GM12865 (cell line): ENCODE measurements around the gene JAG2.
A peak's percentile ranks its signal among the peaks of the same experiment; 100 is the strongest.

ENCODE experiments used
- DNase-seq: peaks from one replicate; pipeline ENCODE4 v3.0.0; 2010; ENCODE audit warnings: low read depth
- H3K4me3 ChIP-seq: 2 replicates; pipeline ENCODE4 v1.5.1; 2011; ENCODE audit warnings: mild to moderate bottlenecking, low read depth, low read length, control low read depth
- TF ChIP-seq, protein P1 (sequence below): IDR thresholded peaks from 2 replicates; pipeline ENCODE4 v1.5.1; 2011; ENCODE audit warnings: low read length, control low read depth, low read depth, inconsistent platforms; ENCODE audit not compliant: insufficient read depth; ENCODE audit errors: missing control alignments

Gene JAG2

DNA sequence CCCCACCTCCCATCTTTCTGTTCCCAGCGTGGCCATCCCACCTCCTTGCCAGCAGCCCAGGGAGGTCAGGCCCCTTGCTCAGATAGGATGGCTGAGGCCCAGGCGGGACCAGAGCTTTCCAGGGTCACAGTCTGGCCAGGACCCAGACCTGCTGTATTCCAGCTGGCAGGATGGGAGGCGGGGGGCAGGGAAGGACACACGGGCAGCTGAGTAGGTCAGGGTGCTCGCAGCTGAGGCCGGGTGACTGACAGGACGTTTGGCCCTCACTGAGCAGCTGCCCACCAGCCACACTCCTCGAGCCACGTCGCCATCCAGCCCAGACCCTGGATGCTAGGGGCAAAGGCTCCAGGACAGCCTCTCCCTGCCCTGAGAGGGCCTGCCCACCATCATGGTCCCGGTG lies 8.5 kb upstream of the JAG2 start:
- TF ChIP-seq, protein P1, sequence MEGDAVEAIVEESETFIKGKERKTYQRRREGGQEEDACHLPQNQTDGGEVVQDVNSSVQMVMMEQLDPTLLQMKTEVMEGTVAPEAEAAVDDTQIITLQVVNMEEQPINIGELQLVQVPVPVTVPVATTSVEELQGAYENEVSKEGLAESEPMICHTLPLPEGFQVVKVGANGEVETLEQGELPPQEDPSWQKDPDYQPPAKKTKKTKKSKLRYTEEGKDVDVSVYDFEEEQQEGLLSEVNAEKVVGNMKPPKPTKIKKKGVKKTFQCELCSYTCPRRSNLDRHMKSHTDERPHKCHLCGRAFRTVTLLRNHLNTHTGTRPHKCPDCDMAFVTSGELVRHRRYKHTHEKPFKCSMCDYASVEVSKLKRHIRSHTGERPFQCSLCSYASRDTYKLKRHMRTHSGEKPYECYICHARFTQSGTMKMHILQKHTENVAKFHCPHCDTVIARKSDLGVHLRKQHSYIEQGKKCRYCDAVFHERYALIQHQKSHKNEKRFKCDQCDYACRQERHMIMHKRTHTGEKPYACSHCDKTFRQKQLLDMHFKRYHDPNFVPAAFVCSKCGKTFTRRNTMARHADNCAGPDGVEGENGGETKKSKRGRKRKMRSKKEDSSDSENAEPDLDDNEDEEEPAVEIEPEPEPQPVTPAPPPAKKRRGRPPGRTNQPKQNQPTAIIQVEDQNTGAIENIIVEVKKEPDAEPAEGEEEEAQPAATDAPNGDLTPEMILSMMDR = no peak
- no peak for DNase-seq
- no peak overlapping the region for H3K4me3 ChIP-seq

DNA sequence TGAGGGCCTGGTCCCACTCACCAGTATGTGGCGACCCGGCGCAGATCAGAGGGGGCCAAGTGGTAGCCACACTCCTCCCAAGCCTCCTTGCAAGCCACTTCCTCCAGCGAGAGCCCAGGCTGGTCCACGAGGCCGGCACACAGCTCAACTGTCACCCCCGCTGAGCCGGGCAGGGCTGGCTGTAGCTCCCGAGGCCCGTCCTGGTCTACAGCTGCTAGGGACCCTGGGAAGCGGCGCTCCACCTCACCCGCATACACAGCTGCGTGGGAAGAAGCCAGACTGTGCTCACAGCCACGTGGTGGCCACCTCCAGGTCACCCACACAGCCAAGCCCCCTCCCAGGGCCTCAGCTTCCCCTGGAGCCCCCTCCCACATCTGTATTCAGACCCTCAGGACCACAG lies 7.9 kb upstream of the JAG2 start:
- TF ChIP-seq, protein P1 = no peak
- DNase-seq = no peak
- no peak overlapping the region for H3K4me3 ChIP-seq

DNA sequence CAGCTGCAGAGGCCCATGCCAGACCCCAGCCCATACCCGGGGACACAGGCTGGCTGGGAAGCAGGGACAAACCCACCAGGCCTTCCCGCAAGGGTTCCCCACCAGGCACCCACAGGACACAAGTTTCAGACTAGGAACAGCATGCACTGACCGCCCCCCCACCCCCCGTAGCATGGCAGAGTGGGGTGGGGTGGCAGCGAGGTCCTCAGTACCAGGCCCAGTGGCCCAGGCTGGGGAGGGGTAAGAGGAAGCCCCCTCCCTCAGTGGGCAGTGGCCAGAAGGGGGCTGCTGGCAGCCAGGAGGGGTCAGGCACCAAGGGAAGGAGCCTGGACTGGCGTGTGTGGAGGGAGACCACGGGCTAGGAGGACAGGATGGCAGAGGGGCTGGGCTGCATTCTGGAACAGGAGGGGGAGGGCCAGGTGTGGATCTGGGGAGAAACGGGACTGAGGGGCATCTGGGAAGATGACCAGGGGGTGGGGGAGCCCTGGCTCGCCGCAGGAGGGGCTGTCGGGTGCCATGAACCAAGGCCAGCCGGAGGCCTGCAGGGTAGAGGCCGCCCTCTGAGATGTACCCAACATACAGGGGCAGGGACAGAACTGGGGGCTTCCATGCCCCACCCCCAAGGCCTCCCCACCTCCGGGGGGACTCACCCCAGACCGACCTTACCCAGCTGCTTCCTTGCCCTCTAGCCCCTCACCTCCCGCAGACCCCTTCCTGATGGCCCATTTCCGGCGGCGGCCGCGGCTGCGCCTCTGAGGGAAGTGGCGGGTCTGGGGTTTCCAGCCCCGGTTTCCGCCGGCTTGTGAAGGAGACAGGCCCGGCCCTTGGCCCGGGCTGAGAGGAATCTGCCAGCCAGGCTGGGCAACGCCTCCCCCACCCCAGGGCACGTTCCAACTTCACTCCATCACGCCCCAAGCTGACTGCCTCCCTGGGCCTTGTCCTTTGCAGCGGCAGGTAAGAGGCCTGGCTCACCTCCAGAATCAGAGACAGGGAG lies 5.6 kb upstream of the JAG2 start:
- peak; percentile 26 for DNase-seq
- TF ChIP-seq, protein P1 = no peak

DNA sequence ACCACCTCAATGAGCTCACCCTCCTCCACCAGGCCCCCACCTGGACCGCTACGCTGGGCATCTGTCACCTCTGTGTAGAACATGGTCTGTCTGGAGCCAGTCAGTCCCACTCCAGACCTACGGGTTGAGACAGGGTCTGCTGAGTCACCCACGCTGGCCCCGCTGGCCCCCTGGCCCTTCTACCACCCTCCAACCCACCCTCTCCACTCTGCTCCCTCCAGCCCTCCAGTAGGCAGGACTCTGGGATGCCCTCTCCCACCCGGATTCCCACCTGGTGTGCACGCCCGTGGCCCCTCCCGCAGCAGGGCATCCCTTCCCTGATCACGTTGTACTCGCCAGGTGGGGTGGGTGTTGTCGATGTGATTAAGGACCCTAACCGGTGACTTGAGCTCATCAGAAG lies 4.6 kb upstream of the JAG2 start:
- no peak for DNase-seq
- no peak overlapping the region for H3K4me3 ChIP-seq
- TF ChIP-seq, protein P1 = no peak

More for the DNA sequence above, 5.6 kb upstream of the JAG2 start:
- no peak overlapping the region for H3K4me3 ChIP-seq

DNA sequence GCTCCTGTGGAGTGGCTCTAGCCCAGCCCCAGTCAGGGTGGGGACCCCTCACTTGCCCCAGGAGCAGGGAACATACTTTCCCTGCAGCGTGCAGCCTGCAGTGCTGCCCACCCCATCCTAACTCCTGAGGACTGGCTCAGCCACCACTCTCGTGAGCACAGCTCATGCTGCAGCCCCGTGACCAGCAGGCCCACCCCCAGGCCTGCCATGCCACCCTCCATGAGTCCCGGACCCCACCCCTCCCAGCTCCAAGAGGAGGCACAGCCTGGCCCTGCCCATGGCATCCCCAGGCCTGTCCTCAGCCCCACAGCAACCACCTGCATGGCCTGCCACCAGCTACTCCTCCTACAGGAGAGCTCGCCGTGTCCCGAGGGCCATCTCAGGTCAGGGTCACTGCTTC lies 3.9 kb upstream of the JAG2 start:
- no peak for DNase-seq
- TF ChIP-seq, protein P1 = no peak

DNA sequence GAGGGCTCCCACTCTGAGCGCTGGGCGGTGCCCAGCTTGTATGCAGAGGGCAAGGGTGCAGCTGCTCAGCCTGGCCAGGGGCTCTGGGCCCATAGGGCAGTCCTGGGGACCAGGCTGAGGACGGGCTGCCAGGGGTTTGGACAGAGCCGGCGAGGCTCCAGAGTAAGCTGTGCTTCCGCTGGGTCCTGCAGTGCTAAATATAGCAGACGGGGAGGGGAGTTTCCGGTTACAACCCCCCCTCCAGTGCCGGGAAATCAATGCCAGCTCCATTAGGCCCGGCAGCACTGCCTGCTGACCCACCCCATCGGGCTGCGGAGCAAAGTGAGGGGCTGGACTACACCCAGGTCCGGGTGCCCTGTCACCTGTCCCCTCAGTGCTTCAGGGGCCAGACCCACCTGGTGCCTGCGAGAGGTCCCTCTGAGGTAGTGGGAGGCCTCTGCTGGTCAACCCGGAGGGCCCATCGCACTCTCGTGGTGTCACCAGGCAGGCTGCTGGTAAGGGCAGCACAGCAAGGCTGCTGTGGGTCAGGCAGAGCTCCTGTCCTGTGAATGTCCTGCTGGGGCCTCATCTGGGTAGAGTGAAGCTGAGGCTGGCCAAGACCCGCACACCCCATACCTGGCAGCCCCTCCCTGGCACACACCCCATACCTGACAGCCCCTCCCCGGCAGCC lies 2.6 kb upstream of the JAG2 start:
- no peak for DNase-seq
- no peak overlapping the region for H3K4me3 ChIP-seq
- TF ChIP-seq, protein P1 = no peak

More for the DNA sequence above, 3.9 kb upstream of the JAG2 start:
- H3K4me3 ChIP-seq = no peak overlapping the region
